ENCODE measurements around the gene APPBP2.
"Not testable (repeated sequence)": the region's sequence is repeated elsewhere in the genome, so short reads cannot be mapped to it uniquely, and the experiment has no call there.

Gene APPBP2, protein sequence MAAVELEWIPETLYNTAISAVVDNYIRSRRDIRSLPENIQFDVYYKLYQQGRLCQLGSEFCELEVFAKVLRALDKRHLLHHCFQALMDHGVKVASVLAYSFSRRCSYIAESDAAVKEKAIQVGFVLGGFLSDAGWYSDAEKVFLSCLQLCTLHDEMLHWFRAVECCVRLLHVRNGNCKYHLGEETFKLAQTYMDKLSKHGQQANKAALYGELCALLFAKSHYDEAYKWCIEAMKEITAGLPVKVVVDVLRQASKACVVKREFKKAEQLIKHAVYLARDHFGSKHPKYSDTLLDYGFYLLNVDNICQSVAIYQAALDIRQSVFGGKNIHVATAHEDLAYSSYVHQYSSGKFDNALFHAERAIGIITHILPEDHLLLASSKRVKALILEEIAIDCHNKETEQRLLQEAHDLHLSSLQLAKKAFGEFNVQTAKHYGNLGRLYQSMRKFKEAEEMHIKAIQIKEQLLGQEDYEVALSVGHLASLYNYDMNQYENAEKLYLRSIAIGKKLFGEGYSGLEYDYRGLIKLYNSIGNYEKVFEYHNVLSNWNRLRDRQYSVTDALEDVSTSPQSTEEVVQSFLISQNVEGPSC

GRCh38 chr17:60525685-60526514 lies at the start of gene APPBP2:
Gene APPBP2, minus strand, starts transcription at chr17:60526242. Its CDS starts 311 bp downstream, at chr17:60525931.
- DNase-seq (ENCODE audit: low read depth), result peak; percentile 57

- no peak for DNase-seq (ENCODE audit: low read depth)
These were observed 47.4 kb upstream of the APPBP2 start for GRCh38 chr17:60573236-60574051.

DNA sequence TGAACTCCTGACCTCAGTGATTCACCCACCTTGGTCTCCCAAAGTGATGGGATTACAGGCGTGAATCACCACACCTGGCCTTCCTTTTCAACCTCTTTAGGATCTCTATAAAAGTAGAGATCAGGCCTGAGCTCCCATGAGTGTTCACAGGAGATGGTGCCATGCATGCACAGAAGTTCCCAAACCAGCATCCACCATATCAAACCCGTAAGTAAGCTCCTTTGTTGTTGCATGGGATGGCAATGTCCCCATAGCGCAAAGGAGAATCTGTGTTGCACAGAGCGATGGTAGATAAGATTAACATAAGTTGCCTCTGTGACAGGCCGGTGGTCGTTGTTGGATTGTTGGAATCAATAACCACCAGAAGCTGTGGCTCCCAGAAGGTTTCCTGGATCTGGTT lies 39.2 kb upstream of the APPBP2 start:
- no peak for DNase-seq (ENCODE audit: low read depth)

DNA sequence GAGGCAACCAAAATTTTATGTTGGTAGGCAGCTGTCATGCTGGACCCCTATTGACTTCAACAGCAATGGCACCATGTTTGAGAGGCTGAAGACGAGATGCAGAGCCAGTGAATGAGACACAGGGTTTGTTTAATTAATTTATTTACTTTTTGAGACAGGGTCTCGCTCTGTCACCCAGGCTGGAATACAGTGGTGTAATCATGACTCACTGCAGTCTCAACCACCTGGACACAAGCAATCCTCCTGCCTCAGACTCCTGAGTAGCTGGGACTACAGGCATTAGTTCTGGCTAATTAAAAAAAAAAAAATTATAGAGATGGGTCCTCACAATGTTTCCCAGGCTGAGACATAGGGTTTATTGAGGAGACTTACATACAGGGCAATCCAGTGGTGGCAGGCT lies 37.7 kb upstream of the APPBP2 start:
- DNase-seq (ENCODE audit: low read depth), result no peak

- no peak for DNase-seq (ENCODE audit: low read depth)
These were observed 36.4 kb upstream of the APPBP2 start for GRCh38 chr17:60562421-60562820.

- DNase-seq (ENCODE audit: low read depth), result no peak
These were observed 34.8 kb upstream of the APPBP2 start for GRCh38 chr17:60560860-60561257.

DNA sequence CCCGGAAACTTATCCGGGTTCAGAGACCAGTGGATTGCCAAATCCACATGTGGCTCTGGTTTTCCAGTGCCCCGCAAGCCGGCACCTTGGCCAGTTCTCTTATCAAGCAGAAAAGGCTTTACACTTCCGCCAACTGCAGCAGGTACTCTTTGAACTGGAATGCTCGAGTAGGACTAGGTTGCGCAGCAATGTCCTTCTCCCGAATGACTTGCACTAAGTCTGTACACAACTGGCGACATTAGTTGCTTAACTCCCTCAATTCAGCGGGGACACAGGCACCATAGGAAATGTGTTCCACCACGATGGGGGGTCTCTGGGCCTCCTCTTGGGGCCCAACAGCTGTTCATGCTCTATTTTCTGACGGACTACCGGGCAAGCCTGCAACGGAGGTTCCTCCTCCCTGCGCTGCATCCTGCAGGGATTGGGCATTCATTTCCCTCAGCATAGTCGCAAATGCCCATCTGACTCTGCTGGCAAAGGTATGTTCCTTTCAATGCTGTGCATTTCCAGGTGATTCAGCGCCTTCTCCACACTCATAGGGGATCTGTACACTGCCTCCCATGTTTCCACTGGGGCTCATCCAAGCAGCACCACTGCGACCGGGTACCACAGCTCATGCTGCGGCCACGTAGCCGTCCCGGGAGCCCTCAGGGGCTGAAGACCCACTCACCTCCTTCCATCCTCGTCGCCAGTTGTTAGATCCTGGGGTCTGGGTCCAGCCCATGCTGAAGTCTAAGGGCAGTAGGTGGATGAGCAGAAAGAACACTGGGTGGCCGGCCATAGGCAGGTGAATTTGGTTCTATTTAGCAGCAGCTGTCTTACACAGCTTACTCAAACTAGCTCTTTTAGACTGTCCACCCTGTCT lies 34.2 kb upstream of the APPBP2 start:
- no peak for DNase-seq (ENCODE audit: low read depth)

DNA sequence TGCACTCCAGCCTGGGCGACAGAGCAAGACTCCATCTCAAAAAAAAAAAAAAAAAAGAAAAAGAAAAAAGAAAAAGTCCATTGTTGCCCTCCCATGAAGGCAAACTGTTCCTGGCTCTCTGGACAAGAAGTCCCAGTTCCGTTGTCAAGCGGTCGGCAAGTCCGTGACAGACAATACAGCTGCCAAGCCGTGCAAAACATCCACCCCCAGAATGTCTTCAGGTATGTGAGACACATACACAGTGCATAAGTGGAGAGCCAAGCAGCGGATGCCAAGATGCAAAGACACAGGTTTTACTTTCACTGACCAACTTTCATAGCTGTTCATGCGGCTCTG lies 33.6 kb upstream of the APPBP2 start:
- DNase-seq (ENCODE audit: low read depth), result no peak

GRCh38 chr17:60557805-60558204 lies 31.8 kb upstream of the APPBP2 start:
- no peak for DNase-seq (ENCODE audit: low read depth)

- DNase-seq (ENCODE audit: low read depth), result no peak
These were observed 29.7 kb upstream of the APPBP2 start for GRCh38 chr17:60555786-60556185.

DNA sequence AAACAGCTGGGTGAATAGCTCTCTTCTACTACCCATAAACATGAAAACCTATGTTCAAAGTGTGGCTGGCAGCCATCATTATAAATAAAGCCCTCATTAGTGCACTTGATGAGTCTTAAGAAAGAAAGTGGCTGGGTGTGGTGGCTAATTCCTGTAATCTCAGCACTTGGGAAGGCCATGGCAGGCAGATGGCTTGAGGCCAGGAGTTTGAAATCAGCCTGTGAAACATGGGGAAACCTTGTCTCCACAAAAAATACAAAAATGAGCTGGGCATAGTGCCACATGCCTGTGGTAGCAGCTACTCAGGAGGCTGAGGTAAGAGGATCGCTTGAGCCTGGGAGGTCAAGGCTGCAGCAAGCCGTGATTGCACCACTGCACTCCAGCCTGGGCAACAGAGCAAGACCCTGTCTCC lies 28.3 kb upstream of the APPBP2 start:
- no peak for DNase-seq (ENCODE audit: low read depth)

DNA sequence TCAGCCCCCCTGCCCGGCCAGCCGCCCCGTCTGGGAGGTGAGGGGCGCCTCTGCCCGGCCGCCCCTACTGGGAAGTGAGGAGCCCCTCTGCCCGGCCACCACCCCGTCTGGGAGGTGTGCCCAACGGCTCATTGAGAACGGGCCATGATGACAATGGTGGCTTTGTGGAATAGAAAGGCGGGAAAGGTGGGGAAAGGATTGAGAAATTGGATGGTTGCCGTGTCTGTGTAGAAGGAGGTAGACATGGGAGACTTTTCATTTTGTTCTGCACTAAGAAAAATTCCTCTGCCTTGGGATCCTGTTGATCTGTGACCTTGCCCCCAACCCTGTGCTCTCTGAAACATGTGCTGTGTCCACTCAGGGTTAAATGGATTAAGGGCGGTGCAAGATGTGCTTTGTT lies 26.2 kb upstream of the APPBP2 start:
- DNase-seq (ENCODE audit: low read depth), result not testable (repeated sequence)

- DNase-seq (ENCODE audit: low read depth), result no peak
These were observed 22.9 kb upstream of the APPBP2 start for GRCh38 chr17:60548990-60549389.

DNA sequence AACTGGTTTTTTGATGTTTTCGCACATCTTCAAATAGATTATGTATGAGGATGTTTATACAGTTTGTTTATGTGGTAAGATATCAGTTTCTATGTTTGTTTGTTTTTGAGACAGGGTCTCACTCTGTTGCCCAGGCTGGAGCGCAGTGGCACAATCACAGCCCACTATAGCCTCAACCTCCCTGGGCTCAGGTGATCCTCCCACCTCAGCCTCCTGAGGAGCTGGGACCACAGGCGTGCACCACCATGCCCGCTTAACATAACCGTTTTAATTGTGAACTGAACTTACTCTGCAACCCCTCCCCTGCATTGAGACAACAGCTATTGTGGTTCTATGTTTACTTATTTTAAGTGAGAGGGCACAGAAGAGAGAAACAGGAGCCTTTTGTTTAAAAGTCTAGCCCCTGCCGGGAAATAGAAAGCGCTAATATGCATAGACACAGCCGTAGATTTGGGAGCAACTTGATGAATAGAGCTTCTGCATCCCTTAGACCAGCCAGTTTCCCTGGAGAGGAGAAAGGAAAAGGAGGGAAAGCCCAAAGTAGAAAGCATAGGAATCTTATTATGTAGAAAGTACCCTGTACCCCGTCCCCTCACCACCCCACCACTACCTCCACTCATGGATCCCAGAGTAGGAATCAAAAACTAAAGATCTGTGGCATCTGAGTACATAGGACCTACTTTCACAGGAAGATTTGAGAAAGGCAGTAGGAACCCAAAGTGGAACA lies 19.6 kb upstream of the APPBP2 start:
- no peak for DNase-seq (ENCODE audit: low read depth)

DNA sequence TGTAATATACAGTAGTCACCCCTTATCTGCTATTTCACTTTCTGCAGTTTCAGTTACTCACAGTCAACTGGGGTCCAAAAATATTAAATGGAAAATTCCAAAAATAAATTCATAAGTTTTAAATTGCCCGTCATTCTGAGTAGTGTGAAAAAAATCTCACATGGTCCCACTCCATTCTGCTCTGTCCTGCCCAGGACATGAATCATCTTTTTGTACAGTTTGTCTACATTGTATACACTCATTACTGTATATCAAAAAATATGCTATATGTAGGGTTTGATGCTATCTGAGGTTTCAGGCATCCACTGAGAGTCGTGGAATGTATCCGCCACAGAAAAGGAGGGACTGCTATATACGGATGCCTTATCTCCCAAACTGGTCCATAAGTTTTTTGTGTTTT lies 16.0 kb upstream of the APPBP2 start:
- DNase-seq (ENCODE audit: low read depth), result no peak

DNA sequence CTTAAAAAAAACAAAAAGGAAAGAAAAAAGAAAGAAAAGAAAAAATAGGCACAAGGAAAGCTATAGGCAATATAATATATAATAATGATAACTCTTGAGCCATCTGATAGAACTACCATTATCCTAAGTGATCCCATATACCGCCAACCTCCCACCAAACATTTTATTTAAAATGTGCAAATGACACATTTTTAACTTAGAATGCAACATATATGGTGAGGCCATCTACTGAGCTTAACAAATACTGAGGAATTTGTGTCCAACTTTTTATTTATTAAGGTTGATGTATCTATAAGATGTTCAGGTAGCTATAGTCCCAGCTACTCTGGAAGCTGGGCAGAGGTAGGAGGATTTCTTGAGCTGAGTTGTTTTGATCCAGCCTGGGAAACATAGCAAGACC lies 14.4 kb upstream of the APPBP2 start:
- DNase-seq (ENCODE audit: low read depth), result no peak

DNA sequence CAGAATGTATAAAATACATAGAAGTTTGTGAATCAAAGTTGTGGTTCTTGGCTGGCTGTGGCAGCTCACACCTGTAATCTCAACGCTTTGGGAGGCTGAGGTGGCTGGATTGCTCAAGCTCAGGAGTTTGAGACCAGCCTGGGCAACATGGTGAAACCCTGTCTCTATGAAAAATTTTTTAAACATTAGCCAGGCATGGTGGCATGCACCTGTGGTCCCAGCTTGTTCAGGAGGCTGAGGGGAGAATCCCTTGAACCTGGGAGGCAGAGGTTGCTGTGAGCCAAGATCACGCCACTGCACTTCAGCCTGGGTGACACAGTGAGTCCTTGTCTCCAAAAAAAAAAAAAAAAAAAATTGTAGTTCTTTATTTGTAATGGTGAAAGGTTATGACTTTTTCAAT lies 13.8 kb upstream of the APPBP2 start:
- DNase-seq (ENCODE audit: low read depth), result no peak

GRCh38 chr17:60538726-60539125 lies 12.7 kb upstream of the APPBP2 start:
- no peak for DNase-seq (ENCODE audit: low read depth)

GRCh38 chr17:60535382-60536279 lies 9.6 kb upstream of the APPBP2 start:
- DNase-seq (ENCODE audit: low read depth), result no peak

All from activated T-cell treated with anti-CD3 and anti-CD28 coated beads for 24 hours (primary cell).